Vagina (tissue), 2 donors: ENCODE results near the gene LDLRAD4. TPM values are rescaled to one million over a fixed set of nuclear protein-coding genes. Genes with fewer than 3 reads are reported as not detected.
"Not testable (repeated sequence)": the region's sequence is repeated elsewhere in the genome, so short reads cannot be mapped to it uniquely, and the experiment has no call there.

Experiments
- DNase-seq, 2 donors: peaks; one replicate each; pipeline ENCODE4 v3.0.0-alpha.2; 2017; ENCODE audit errors: extremely low spot score in 2 of 2
- H3K27ac ChIP-seq: fragments of 200-600 bp; sonication (generic); one replicate; pipeline ENCODE4 v1.5.1; 2019
- H3K27me3 ChIP-seq: fragments of 200-600 bp; sonication (generic); one replicate; pipeline ENCODE4 v1.5.1; 2019
- H3K36me3 ChIP-seq, 2 donors: fragments of 200-600 bp; sonication (generic); one replicate each; pipeline ENCODE4 v1.5.1; 2017 to 2019
- H3K4me1 ChIP-seq: fragments of 200-600 bp; sonication (generic); one replicate; pipeline ENCODE4 v1.5.1; 2019
- H3K4me3 ChIP-seq, 2 donors: fragments of 200-600 bp; sonication (generic); 1 replicate in 1 of 2; 2 replicates in 1 of 2; pipeline ENCODE4 v1.5.1; 2016 to 2019
- H3K9me3 ChIP-seq: fragments of 200-600 bp; sonication (generic); one replicate; pipeline ENCODE4 v1.5.1; 2019
- CTCF ChIP-seq, 3 experiments: fragments of 450-650 bp in 2 of 3; fragments of 200-600 bp in 1 of 3; sonication (generic) in 1 of 3; IDR thresholded peaks; one replicate each; pipeline ENCODE4 v1.5.1; 2017 to 2019; ENCODE audit warnings: antibody characterized with exemption in 3 of 3, mild to moderate bottlenecking in 2 of 3, moderate library complexity in 2 of 3
- POLR2A ChIP-seq, 2 donors: fragments of 450-650 bp; IDR thresholded peaks; one replicate each; pipeline ENCODE4 v1.6.1; 2017; ENCODE audit warnings: antibody characterized with exemption in 2 of 2, mild to moderate bottlenecking in 2 of 2, moderate library complexity in 2 of 2
- POLR2AphosphoS5 ChIP-seq, 2 donors: sonication (generic); formaldehyde crosslinking; IDR thresholded peaks; one replicate each; pipeline ENCODE4 v1.9.0; 2017; ENCODE audit warnings: antibody characterized with exemption in 2 of 2, mild to moderate bottlenecking in 2 of 2, low read depth in 1 of 2; ENCODE audit not compliant: insufficient read depth in 1 of 2
- intact Hi-C: fragments of 100-400 bp; cut with DNase I; formaldehyde crosslinking; loops from one replicate; pipeline ENCODE4 v1.15.1; 2023
- total RNA-seq: library from RNA; depleted of rRNA; stranded (reverse); fragments of >200 nt; gene quantifications from one replicate; pipeline ENCODE4 v1.2.3, GENCODE V29; 2016

Gene LDLRAD4
- total RNA-seq, 1 donor from 2014 or later, result 24.3 TPM

GRCh38 chr18:13680612-13681011, 462.1 kb downstream of the LDLRAD4 start:
- no peaks in the 10 kb centered on the region for H3K4me1 ChIP-seq
- intact Hi-C loops, result no loop called here
- no peaks in the 10 kb centered on the region for H3K27me3 ChIP-seq
- TF ChIP-seq POLR2AphosphoS5 (IDR thresholded peaks at IDR 0.05; ENCODE audit: insufficient read depth in 1 of 2, low read depth in 1 of 2) (no peak), CTCF (IDR thresholded peaks at IDR 0.05) (no peak), POLR2A (IDR thresholded peaks at IDR 0.05) (no peak)
- H3K36me3 ChIP-seq, result no peaks in the 10 kb centered on the region
- H3K27ac ChIP-seq, result no peak overlapping the region
- no peak for DNase-seq
- no peak overlapping the region for H3K4me3 ChIP-seq
- no peaks in the 10 kb centered on the region for H3K9me3 ChIP-seq

GRCh38 chr18:13681701-13682100, 463.1 kb downstream of the LDLRAD4 start:
- Histone ChIP-seq H3K27ac (no peak overlapping the region), H3K4me3 (no peak overlapping the region), H3K4me1 (no peaks in the 10 kb centered on the region), H3K27me3 (no peaks in the 10 kb centered on the region), H3K9me3 (no peaks in the 10 kb centered on the region), H3K36me3 (no peaks in the 10 kb centered on the region)
- DNase-seq, result no peak
- TF ChIP-seq POLR2A (IDR thresholded peaks at IDR 0.05) (no peak), CTCF (IDR thresholded peaks at IDR 0.05) (no peak), POLR2AphosphoS5 (IDR thresholded peaks at IDR 0.05; ENCODE audit: insufficient read depth in 1 of 2, low read depth in 1 of 2) (no peak)
- intact Hi-C loops, result no loop called here

- intact Hi-C loops, result no loop called here
- no peak for DNase-seq
- H3K4me3 ChIP-seq, result no peak overlapping the region
Observed at GRCh38 chr18:13684546-13684945, 466.0 kb downstream of the LDLRAD4 start.

GRCh38 chr18:13688191-13689136, 469.9 kb downstream of the LDLRAD4 start:
- intact Hi-C loops, result no loop called here
- no peaks in the 10 kb centered on the region for H3K9me3 ChIP-seq
- no peak overlapping the region for H3K27ac ChIP-seq
- no peak overlapping the region for H3K4me3 ChIP-seq
- no peaks in the 10 kb centered on the region for H3K4me1 ChIP-seq
- TF ChIP-seq POLR2AphosphoS5 (IDR thresholded peaks at IDR 0.05; ENCODE audit: insufficient read depth in 1 of 2, low read depth in 1 of 2), result no peak
- no peak for TF ChIP-seq CTCF (IDR thresholded peaks at IDR 0.05)
- no peak for TF ChIP-seq POLR2A (IDR thresholded peaks at IDR 0.05)
- H3K36me3 ChIP-seq, result no peaks in the 10 kb centered on the region
- H3K27me3 ChIP-seq, result no peaks in the 10 kb centered on the region
- no peak for DNase-seq

More at GRCh38 chr18:13684546-13684945, 466.0 kb downstream of the LDLRAD4 start:
- H3K9me3 ChIP-seq, result no peaks in the 10 kb centered on the region
- no peak for TF ChIP-seq CTCF (IDR thresholded peaks at IDR 0.05)
- no peak for TF ChIP-seq POLR2A (IDR thresholded peaks at IDR 0.05)
- TF ChIP-seq POLR2AphosphoS5 (IDR thresholded peaks at IDR 0.05; ENCODE audit: insufficient read depth in 1 of 2, low read depth in 1 of 2), result no peak
- no peaks in the 10 kb centered on the region for H3K4me1 ChIP-seq
- no peak overlapping the region for H3K27ac ChIP-seq
- no peaks in the 10 kb centered on the region for H3K27me3 ChIP-seq
- no peaks in the 10 kb centered on the region for H3K36me3 ChIP-seq

GRCh38 chr18:13690060-13690459, 471.5 kb downstream of the LDLRAD4 start:
- H3K4me3 ChIP-seq, H3K27me3 ChIP-seq, H3K9me3 ChIP-seq, H3K4me1 ChIP-seq, intact Hi-C loops, DNase-seq, H3K27ac ChIP-seq, H3K36me3 ChIP-seq: not testable (repeated sequence)

- H3K27me3 ChIP-seq, DNase-seq, H3K4me3 ChIP-seq, H3K9me3 ChIP-seq, H3K27ac ChIP-seq, H3K36me3 ChIP-seq, H3K4me1 ChIP-seq, intact Hi-C loops: not testable (repeated sequence)
Observed at GRCh38 chr18:13695337-13695736, 476.8 kb downstream of the LDLRAD4 start.
